ENCODE data around the gene AGAP1.

- TF ChIP-seq CTCF (IDR thresholded peaks at IDR 0.05) (no peak), POLR2A (IDR thresholded peaks at IDR 0.05) (no peak)
These were observed 62.2 kb downstream of the AGAP1 start for GRCh38 chr2:235556086-235556485.
